Activated gamma-delta T cell (primary cell): ENCODE results near the gene ISL1.

Experiments used
- DNase-seq: peaks from one replicate; lab custom pipeline; 2025; lab: John Stamatoyannopoulos, UW
- total RNA-seq, 2 donors: gene quantifications; one replicate each; lab custom pipeline; 2026; lab: John Stamatoyannopoulos, UW

Gene ISL1
- 0 reads per million in 2 donors for total RNA-seq

DNA sequence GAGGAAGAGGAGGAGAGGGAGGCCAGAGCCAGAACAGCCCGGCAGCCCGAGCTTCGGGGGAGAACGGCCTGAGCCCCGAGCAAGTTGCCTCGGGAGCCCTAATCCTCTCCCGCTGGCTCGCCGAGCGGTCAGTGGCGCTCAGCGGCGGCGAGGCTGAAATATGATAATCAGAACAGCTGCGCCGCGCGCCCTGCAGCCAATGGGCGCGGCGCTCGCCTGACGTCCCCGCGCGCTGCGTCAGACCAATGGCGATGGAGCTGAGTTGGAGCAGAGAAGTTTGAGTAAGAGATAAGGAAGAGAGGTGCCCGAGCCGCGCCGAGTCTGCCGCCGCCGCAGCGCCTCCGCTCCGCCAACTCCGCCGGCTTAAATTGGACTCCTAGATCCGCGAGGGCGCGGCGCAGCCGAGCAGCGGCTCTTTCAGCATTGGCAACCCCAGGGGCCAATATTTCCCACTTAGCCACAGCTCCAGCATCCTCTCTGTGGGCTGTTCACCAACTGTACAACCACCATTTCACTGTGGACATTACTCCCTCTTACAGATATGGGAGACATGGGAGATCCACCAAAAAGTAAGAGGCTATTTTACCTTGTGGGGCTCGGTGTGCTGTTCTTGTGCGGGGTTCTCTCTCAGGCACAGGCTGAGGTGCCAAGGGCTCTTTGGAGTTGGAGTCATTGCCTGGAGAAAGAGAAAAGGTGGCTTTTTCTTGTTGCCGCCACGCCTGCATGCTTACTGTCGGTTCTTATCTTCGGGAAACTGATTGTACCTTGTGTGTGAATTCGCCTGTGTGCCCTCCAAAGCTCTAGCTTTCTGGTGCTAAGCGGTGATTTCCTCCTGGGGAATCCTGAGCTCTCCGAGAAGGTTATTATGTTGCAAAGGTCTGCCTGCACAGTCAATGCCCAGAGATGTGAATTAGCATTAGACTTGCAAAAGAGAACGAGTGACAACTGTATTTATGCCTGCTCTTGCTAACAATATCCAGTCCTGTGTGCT is at the start of gene ISL1:
Gene ISL1, plus strand, starts transcription at position 318 of the 991 bp plus-strand sequence. Its CDS starts 224 bp downstream, at position 542.
- DNase-seq, result no peak

DNA sequence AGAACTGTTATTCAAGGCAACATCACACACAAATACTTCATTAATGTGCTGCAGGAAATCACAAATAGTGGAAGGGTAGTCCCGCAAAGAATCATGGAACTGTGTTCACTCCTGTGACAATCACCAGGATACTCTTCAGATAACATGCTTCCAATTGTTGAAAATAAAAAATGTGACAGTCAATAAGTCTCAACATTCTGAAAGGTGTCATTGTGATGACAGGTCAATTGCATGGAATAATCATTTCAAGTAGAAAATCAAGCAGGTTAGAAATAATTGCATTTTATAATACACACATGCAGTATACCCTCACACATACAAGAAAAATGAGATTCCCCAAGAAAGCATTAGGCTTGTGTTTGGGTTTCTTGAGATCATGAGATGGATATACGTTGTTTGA is 46.4 kb upstream of the ISL1 start:
- no peak for DNase-seq

DNA sequence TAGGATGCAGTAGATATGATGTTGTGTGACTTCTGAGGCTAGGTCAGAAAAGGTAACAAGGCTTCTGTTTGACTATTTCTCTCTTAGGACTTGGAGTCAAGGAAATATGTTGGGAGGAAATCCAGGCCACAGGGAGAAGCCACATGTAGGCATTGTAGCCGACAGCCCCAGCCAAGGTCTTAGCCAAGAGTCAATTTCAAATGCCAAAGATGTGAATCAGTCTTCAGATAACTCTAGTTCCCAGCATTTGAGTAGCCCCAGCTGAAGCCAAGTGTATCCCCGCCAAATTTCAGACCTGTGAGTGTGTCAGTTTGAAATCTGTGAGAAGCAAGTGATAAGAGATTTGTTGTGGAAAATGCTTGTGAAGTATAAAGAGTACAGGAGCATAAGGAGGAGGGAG is 38.1 kb upstream of the ISL1 start:
- DNase-seq, result no peak

DNA sequence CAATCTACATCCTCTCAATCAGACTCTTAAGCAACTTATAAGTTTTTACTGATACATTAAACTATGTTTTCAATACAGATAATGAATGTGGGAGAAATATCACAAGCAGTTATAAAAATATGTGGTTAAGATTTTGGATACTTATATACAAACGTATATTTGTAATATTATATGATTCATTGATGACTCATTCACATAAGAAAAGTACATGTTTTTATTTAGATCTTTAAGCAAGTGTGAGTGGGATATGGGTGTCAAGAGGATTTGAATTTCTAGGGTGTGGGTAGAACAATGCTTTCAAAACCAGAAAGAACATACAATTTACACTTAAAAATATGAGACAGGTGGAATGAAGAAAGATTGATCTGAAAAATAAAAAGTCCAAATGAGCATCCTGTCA is 36.1 kb upstream of the ISL1 start:
- DNase-seq, result no peak

DNA sequence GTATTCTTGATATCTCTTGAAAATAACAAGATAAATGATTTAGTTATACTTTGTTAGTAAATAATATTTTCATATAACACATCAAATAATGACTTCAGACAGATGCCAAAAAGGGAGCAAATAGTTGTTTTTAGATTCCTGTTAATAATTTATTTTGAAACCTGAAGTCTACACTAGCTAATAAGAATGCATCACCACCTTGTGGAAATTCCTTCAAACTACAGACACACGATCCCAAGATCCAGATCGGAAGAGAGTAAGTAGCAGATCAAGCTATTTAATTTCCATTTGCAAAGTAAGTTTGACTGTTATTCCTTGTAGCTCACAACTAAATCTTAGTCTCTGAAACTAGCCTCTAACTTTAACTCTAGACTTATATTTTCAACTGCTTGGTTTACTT is 35.5 kb upstream of the ISL1 start:
- no peak for DNase-seq

DNA sequence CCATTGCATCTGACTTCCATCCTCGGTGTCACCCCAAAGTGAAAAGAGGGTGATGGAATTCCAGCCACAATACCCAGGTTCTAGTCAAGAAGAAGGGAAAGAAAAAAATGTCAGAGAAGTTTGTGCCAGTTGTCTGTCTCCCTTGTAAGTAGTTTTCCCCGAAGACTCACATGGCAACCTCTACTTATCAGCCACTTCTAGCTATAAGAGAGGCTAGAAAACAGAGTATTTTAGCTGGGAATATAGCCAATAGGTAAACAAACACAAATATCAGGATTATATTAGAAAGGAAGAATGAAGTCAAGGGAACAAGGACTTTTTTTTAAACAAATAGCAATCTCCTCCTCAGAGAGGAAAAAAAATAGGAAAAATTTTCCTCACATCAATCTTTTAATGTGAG is 12.2 kb upstream of the ISL1 start:
- DNase-seq, result no peak

DNA sequence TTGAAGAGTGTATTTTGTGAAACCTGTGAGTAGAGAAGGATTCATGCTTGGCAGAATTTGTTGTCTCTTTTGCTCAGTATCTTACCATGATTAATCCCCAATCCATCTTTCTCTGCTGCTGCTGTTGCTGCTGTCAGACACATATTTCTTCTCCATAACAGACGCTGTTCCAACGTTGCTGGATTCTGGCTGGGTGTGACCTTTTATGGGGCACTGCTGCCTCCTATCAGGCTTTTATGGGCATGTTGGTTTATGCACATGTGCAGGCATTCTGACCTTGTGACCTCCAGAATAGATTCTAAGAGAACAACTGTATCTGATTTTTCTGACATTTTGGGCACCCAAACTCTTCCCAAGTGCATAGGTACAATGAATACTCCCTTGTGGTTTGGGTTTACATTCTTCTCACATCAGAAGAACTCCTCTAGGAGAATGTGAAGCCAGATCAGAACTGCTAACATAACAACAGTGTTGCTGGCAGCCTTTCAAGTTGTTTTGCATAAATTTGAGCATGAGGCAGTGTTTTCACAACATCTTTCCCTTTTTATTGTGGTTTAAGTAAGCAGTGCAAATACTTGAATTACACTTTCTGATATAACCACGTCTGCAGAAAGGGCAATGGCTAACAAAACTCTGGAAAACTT is 9.2 kb upstream of the ISL1 start:
- no peak for DNase-seq

DNA sequence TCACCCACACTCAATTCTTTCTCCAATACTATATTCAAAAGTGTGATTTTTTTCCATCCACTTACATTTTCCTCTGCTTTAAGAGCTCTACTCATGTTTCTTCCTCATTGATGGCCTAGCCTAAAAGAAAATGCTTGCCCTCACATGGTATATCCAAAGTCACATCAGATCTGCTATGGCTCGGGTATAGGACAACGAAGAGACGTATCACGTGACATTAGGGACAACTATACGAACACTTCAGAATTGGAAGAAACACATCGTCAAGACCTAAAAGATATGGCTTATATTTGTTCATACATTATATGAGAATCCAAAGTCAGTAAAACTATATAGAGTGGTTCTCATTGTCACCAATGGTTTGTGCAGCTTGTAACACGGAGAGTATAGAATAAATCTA is 8.2 kb upstream of the ISL1 start:
- no peak for DNase-seq

DNA sequence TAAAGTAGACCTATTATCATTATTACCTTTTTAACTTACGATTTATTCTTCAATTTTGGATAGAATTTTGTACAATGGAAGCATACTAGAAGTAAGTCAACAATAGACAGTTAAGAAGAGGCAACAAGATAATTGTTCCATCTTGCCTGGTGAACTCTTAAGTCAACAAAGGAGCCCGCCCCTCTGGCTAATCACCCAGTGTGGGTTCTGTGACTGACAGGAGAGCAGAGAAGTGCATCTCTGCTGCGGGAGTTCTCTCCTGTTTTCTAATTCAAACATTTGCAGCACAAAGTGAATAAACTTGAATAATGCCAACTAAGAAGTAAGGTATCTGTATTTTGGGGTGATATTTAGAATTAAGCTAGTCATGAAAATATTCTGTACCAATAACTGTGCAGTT is 6.7 kb upstream of the ISL1 start:
- no peak for DNase-seq

DNA sequence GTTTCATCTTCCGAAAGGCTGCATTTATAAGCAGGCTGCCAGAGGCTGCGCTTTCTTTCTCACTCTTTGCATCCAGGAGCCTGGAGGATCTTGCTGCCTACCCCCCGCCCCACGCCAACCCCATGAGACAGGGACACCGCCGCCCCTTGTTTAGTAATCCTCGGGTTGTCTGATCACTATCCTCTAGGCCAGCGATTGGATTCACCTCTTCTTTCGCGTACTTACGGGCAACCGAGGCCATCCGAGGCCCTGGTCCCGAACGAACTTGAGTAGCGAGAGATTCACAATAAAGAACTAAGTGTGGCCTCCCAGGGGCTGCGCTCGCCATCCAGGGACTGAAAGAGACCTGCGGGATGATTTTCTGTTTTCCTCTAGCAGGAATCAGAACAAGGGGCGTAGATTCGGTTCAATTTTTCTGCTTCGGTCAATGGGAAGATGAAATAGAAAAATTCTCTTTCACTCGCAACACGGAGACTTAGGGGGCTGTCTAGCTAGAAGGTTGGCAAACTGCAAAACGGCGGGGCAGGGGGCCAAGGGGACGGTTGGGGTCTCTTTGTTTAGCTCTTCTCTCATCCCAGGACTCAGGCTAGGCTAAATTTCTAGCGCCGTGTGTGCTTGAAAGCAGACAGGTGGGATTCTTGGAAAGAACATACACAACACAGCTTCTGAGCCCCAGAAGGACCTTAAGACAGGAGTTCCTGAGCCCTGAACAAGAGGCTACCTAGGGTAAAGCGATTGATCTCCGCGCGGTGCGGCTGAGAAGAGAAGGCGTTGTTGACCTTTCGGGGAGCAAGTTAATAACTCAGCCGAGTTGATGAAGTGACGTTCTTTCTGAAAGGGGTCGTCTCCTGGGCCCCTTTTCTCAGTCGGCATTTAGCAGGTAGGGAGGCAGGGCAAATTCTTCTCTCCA is 5.8 kb upstream of the ISL1 start:
- no peak for DNase-seq

DNA sequence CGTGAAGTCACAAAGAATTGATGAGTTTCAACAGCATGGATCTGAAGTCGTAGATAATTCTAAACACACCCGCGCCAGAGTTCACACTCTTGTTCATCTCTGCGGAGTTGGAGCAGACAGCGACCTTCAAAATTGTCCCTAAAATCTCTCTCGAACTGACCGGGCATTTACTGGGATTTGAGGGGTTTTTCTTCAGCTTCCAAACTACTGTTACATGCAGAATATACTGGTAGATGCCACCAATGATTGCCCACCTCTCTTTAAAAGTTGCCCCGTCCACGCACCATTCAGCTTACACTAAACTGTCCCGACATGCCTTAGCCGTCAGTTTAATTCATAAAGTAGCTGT is 5.2 kb upstream of the ISL1 start:
- DNase-seq, result no peak

DNA sequence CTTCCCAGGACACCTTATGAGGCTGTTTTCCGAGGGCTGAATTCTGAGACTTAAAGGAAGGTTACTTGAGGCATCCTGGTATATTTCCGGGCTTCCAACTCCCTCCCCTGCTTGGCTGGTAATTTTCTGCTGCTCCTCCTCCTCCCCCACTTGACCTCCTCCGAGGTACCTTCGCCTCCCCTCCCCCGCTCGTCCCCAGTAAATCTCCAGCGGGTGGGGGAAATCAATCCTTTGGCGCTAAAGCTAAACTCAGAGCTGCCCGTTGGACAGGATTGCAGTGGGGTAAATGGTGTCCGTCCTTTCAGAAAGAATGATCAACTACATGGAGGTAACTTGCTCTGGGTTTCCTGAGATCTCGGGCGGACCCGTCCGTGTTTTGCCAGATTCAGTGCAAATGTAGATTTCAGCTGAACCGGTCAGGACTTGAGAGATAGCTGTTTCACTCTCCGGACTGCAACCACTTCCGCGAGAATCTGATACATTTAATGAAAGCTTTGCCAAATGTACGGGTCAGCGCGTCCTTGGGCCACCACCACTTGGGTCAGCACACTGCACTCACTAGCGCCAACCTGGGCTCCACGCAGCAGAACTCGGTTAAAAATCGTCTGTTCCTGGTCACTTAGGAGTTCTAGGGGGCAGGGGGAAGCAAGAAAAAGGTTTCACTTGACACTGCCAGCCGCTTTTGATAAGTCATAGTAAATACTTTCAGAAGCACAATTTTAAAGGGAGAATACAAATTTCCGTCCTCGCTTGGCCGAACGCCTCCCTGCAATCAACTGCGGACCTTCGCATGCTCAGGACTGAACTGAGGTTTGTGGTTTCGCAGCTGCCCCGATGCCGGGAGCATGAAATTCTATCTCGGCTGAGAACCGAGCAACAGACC is 4.6 kb upstream of the ISL1 start:
- no peak for DNase-seq

DNA sequence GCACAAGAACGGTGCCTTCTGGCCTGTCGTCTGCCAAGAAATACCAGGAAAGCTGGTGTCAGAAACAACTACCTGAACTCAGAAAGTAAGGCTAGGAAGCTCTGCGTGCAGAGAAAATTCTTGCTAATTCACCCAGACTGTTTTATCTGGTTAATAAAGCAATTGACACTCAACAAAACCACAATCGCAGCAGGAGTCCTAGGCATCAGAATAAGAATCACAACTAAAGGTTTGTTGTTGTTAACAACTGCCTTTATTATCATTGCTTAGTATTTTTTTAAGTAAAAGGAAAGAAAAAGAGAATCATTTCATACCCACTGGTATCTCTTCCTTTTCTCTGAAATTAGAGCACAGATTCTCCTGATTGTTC is 3.9 kb upstream of the ISL1 start:
- DNase-seq, result no peak

DNA sequence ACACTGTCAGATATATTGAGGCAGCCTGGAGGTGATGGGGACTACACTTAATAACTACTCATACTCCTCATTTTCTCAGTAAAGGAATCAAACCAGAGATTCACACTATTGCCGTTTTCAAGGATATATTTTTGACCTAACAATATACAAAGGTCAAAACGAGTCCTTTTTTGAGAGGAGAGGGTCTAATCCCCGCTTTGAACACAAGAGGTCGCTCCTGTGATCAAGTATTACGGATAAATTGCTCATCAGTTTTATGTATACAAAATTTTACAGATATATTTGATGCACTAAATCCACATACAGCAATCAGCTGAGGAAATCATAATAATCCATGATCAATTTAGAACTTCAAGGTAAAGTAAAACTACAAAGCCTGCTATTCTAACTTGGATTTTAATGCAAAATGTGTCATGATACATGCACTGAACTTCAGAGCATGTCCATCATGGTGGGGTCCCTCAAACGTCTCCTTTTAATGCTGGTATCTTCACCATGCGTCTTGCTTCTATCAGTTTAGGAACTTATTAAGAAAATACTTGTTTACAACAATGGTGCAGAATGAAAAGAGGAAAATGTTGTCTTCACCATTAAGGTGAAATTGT is 2.5 kb upstream of the ISL1 start:
- no peak for DNase-seq

DNA sequence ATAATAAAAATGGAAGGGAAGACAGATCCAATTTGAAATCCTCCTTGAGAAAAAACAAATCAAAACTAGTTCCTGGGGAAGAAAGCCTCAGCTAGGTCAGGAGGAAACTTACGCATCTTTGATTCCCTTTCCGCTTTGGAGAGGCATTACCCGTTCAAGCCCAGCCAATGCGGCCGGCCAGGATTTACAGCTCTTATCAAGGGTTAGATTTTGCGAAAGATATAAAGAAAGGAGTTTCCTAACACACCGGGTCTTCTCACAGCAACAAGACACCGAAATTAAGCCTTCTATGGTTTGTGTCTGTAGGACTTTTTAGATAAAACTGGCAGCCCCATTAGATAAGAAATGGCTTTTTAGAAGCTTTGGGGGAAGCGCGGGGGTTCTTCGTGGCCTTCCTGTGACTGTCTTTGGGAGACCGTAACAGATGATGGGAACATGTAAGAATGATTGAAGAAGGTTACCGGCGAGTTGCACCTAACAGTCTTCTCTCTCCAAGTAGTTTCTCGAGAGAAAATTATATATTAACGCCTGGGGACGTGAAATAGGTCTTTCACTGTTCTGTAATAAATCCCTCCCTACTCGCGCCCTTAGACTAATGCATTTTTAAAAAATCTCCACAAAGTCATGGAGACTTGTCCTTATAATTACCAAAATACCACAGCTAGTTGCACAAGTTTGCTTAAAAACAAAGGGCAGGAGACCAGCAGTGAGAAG is 1.3 kb upstream of the ISL1 start:
- DNase-seq, result no peak

DNA sequence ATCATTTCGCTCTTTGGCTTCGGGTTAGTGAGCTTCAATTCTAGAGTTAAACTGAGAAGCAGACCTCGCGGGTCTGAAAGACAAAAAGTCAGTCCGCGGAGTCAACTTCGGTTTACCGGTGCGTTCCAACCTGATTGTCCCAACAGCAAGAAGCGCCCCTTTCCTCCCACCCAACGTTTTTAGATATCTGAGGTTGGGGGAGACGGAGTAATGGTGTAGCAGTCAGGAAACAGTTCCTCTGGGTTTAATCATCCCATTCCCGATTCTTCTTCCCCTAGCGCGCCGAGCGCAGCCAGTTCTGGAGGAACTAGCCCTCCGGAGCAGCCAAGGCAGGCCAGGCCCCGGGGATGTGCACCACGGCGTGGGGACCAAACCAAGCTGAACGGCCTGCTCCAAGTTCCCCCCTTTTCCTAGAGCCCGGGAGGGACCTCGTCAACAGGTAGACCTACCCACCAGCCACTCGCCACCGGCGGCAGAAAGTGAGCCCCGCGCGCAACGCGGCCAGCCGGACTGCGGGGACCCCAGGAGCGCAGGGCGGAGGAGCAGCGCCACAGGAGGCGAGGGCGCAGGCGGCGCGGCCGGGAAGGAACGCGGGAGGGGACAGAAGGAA is 622 bp upstream of the ISL1 start:
- no peak for DNase-seq

DNA sequence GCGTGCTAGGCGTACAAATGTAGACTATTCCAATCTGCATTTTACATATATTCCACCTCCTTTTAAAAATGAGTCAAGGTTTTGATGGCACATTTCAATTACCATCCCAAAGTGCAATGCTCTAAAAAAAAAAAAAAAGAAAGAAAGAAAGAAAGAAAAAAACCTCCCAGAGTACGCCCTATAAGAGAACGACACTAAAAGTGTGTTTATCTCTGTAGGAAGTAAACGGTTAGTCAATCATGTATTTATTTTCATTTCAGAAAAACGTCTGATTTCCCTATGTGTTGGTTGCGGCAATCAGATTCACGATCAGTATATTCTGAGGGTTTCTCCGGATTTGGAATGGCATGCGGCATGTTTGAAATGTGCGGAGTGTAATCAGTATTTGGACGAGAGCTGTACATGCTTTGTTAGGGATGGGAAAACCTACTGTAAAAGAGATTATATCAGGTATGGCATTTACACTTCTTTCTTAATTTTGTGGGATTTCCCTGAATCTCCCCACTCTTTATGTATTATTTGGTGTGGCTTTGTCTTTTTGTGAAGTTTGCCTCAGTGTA is 1.1 kb downstream of the ISL1 start:
- no peak for DNase-seq

DNA sequence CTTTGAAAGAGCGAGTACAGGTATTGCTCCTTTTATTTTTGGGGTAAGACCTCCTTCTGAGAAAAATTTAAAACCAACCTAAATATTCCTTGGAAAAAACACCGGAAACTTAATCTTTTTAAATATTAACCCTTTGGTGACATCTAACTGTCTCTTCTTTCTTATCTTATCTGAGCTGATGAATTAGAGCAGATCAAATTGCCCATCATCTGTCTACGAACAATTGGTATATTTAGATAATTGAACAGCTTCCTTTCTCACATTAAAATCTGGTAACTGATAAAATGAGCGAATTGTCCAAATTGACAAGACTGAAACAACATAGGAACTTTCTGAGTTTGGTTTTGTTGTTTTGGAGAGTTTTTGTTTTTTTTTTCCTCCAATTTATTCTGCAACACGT is 2.0 kb downstream of the ISL1 start:
- DNase-seq, result no peak
